Measurements from ENCODE around the gene CD79A. TPM values are rescaled to one million over a fixed set of nuclear protein-coding genes. Genes with fewer than 3 reads are reported as not detected.
"Not testable (repeated sequence)": the region's sequence is repeated elsewhere in the genome, so short reads cannot be mapped to it uniquely, and the experiment has no call there.

CD79A gene
- total RNA-seq, 1 donor from 2014 or later: 0.19 TPM

DNA sequence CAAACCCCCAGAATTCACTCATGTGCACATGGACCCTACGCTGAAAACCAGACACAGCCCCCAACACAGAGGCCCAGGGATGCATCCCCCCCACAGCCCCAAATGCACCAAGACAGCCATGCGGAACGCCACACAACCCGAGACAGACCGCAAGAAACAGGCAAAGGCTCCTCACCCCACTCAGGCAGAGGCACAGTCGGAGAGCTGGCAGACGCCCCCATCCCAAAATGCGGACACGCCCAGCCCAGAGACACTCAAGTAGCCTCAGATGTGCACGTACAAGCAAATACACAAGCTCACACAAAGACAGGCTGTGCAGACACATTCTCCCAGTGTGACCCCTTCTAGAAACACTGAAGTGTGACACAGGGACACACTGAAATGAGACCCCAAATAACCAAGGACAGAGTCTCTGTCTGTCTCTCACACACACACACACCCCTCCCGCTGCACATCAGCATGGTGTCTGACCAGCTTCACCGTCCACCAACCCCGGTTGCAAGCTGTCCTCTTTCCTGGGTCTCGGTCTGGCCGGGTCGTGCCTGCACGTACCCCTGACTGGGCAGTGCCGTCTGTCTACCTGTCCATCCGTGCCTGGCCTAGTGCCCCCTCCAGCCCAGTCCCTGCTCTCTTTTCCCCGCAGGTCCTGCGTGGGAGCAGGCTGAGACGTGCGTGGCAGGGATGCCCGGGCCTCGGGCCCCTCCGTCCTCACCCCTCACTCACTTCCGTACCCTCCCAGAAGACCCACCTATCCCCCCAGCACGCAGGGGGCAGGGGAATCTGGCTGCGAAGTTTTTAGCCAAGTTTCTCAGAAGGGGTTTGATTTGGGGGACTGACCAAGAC, 35.0 kb downstream of the CD79A start:
- ATAC-seq (no peak), DNase-seq (ENCODE audit: missing footprints) (no peak)

DNA sequence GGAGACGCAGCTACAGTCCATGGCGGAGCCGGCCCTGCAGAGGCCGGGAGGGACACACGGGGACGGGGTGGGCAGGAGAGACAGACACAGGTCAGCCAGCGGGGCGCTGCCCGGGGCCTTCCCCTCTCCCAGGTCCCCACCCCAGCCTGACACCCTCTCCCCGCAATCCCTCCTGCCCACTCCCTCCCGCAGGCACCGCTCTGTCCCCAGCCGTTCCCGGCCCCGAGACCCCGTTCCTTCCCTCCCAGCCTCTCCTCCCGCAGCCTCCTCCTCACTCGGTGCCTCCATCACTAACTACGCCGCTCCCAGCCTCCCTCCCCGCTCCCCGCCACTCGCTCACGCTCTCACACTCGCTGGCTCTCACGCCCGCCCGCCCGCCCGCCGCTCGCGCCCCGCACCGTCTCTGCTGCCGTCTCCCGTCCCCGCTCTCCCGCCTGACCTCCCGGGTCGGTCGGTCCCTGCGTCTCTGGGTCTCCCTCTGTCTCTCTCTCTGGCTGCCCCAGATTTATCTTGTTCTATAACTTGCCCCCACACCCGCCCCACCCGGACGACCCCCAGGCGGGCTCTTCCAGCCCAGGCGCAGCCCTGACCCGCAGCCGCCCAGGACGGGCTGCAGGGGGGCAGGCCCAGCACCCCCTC, 35.9 kb downstream of the CD79A start:
- DNase-seq (ENCODE audit: missing footprints) (no peak), ATAC-seq (no peak)
- intact Hi-C loops (cut with DNase I): no loop called here

More for the DNA sequence above, 35.0 kb downstream of the CD79A start:
- intact Hi-C loops (cut with DNase I): no loop called here

DNA sequence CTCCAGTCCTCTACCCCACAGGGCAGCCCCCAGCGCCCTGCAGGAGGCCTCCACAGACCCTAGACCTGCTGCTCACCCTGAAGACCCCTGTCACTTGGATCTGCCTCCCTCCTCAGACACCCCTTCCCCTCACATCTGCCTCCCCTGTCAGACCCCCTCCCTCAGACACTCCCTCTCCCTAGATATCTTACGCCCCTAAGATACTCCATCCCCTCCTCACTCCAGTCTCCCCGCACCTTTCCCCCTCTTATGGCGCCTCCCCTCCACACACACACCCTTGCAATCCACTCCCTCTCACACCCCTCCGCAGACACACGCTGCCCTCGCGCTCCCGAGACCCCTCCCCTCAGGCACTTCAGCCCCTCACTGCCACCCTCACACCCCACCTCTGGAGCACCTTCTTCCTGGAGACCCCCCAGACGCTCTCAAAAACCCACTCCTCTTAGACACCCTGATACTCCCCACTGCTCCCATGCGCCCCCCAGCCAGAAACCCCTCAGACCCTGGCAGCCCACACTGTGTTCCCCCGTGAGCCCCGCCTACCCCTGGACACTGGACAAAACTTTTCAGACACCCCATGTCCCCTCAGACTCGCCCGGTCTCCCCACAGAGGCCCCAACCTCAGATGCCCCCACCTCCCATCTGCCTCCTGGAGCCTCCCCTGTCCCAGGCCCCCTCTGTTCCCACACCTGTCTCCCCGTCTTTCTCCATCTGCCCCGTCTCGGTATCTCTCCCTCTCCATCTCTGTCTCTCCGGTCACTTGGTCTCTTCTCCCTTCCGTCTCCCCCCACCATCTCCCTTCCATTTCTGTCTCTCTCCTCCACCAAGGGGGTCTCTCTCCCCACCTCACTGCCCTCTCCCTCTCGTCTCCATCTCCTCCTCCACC, 36.7 kb downstream of the CD79A start:
- DNase-seq (ENCODE audit: missing footprints): no peak

DNA sequence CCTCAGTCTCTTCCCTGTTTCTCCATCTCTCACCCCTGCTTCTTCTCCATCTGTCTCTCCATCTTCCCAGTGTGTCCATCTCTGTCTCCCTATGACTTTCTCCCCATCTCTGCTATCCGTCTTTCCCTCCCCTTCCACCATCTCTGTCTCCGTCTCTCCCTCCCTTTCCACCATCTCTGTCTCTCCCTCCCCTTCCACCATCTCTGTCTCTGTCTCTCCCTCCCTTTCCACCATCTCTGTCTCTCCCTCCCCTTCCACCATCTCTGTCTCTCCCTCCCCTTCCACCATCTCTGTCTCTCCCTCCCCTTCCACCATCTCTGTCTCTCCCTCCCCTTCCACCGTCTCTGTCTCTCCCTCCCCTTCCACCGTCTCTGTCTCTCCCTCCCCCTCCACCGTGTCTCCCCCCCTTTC, 37.4 kb downstream of the CD79A start:
- intact Hi-C loops (cut with DNase I); ATAC-seq; DNase-seq (ENCODE audit: missing footprints): not testable (repeated sequence)

More for the DNA sequence above, 36.7 kb downstream of the CD79A start:
- no peak for ATAC-seq
- intact Hi-C loops (cut with DNase I): no loop called here

DNA sequence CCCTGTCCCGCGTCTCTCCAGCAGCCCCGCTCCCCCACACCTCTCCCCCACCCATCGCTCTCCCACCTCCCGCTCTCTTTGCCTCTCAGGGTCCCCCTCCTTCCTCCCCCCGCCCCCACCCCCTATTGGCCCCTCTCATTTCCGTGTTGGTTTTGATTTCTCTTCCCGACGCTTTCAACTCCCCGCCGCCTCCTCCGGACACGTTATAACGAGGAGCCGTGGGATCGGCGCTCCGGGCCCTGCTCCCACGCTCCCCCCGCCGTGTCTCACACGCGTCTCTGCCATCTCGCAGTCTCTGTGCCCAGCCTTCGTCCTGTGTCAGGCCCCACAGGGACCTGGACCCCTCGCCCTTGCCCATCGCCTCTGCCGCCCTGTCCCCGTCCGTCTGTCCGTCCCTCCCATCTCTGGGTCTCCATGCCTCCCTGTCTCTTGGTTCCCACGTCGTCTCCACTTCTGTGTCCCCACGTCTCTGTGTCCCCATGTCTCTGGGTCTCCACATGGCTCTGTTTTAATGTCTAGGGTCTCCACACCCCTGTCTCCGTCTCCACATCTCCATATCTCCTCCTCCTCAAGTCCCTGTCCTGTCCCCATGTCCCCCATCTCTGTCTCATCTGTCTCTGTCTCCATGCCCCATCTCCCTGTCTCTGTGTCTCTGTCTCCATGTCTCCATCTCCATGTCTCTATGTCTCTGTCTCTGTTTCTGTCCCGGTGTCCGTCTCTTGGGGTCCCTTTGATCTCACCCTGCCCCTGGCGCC, 38.1 kb downstream of the CD79A start:
- ATAC-seq (no peak), DNase-seq (ENCODE audit: missing footprints) (no peak)

DNA sequence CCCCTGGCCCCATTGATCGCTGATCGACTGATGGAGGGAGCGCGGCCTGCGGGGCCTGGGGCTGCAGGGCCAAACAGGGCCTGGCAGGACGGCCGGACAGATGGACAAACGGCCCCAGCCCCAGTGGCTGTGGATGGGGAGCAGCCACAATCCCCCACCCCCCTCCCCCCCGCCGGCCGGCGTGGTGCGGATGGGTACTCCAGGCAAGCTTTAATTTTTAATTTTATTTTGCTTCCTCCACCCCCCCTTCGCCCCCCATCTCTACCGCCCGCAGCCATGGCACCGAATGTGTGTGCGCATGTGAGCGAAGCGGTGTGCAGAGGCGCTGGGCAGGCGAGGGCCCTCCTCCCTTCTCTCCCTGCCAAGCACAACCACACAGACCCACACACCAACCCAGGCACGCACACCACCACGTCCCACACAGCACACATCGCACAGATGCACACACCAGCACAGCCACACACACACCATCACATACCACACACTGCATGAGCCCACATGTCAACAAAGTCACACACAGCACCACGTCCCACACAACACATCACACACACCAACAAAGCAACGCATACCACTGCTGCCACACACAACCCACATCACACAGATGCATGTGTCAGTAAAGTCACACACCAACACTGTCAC, 38.8 kb downstream of the CD79A start:
- intact Hi-C loops (cut with DNase I): no loop called here
- ATAC-seq (no peak), DNase-seq (ENCODE audit: missing footprints) (peak; percentile 65)

More for the DNA sequence above, 38.1 kb downstream of the CD79A start:
- intact Hi-C loops (cut with DNase I): no loop called here

DNA sequence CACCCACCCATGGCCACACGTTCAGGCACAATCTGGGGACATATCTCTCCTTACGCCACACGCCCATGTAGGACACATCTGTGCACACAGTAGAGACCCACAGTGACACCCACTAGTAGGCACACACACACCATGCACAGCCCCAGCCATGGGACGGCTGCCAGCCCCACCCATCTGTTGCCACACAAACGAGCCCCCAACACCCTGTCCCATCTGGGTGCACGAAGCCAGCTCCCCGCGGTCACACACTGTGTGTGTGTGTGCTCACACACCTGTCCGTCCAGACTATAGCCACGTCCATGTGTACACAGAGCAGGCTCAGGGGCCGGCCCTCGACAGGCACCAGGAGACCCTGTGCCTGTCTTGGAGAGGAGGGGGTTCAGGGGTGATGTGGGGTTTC, 40.6 kb downstream of the CD79A start:
- intact Hi-C loops (cut with DNase I): no loop called here
- DNase-seq (ENCODE audit: missing footprints): peak; percentile 53
- no peak for ATAC-seq

DNA sequence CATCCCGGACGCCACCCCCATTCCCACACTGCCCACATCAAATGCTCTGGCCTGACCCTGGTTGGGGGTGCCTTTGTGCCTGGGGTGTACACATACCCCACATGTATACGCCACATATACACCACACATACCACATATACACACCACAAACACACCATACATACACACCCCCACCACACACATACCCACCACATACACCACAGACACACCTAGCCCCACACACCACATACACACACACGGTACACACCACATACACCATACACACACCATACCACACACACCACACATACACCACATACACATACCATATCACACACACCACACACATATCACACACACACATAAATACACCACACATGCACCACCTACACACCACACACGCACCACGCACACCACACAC, 41.0 kb downstream of the CD79A start:
- intact Hi-C loops (cut with DNase I): no loop called here
- ATAC-seq (no peak), DNase-seq (ENCODE audit: missing footprints) (no peak)

DNA sequence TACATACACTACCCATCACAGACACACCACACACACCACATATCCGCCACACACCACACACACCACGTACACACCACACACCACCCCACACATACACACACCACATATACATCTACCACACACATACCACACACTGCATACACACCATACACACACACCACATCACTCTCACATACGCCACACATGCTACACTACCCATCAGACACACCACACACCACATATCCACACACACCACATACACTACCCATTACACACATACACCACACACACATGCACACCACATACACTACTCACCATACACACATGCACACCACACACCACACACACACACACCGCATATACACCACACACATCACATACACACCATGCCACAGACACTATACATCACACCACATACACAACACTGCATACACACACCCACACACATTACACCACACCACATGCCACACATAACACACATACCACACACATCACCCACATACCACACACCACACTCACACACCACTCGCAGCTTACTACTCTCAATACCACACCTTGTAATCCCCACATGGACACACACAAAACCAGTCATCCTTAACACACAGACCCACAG, 41.7 kb downstream of the CD79A start:
- intact Hi-C loops (cut with DNase I): no loop called here

DNA sequence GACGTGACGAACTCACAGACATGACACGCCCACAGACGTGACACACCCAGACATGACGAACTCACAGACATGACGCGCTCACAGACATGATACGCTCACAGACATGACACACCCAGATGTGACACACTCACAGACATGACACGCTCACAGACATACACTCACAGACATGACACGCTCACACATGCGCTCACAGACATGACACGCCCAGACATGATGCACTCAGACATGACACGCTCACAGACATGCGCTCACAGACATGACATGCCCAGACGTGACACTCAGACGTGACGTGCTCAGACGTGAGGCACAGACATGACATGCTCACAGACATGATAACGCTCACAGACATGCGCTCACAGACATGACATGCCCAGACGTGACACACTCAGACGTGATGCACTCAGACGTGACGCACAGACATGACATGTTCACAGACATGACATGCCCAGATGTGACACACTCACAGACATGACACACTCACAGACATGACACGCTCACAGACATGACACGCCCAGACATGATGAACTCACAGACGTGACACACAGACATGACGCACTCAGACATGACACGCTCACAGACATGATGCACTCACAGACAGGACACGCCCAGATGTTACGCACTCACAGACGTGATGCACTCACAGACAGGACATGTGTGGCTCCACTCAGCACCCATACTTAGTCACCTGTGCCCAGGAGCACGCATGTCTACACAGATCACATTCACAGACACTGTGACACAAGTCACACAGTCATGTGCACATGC, 43.1 kb downstream of the CD79A start:
- ATAC-seq: no peak
- intact Hi-C loops (cut with DNase I): no loop called here
- peak; percentile 46 for DNase-seq (ENCODE audit: missing footprints)

More for the DNA sequence above, 41.7 kb downstream of the CD79A start:
- ATAC-seq: no peak
- DNase-seq (ENCODE audit: missing footprints): no peak

DNA sequence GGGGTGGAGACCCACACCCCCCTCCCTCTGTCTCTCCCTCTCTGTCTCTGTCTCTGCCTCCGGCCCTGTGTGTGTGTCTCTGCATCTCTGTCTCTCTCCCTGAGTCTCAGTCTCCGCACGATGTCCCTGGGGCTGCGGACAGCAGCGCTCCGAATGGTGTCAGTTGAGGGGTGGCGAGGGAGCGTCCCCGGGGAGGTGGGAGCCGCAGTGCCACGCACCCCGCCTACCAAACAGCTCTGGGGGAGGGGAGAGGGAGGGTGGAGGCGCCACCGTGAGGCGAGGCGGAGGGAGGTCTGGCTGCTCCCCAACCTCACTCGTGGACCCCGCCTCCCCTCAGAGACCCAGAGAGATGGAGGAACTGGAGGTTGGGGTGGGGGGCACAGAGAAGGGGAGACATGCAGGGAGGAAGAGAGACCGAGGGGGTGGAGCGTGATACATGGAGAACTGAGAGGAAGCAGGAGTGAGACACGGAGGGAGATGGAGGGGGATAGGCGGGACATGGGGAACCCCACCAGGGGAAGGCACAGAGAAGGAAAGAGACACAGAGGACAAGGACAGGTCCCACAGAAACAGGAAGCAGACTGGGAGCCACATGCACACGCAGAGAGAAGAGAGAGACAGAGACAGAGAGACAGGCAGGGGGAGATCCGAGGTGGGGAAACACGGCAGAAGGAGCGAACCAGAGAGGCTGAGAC, 44.0 kb downstream of the CD79A start:
- no peak for ATAC-seq
- intact Hi-C loops (cut with DNase I): no loop called here
- peak; percentile 57 for DNase-seq (ENCODE audit: missing footprints)

DNA sequence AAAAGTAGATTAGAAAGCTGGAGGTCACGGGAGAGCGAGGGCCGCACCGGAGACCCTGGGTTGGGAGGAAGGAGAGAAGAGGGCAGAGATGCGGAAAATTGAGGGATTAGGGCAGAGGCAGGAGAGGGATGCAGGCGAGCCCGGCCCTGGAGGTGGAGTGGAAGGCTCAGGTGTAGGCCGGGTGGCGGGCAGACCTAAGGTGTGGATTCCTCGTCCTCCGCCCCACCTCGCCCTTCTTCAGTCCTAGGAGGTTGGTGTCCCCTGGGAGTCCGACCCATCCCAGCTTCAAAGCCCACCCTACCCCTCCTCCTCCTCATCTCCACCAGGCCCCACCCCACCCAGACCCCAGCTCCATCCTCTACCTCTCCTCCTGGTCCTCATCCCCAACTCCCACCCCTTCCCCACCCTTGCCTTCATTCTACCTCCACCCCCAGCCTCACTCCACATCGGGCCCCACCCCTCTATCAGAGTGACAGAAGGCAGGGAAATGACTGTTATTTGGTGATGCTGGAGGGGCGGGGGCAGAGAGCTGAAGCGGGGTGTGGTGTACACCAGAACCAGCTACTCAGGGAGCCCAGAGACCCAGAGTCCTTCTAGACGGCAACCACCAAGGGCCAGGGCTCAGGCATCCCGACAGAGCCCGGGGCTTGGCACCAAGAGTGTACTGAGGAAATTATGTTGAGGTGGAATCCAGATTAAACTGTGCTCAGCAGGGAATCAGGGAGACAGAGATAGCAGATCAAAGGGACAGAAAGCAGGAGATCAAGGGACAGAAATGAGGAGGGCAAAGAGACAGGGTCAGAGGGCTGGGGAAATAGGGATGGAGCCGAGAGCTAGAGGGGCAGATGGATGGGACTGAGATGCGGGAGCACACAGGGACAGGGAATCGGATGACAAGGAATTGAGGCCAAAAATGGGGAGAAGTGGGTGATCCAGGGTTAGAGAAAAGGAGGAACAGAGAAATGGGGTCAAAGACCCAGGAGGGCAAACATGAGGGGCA, 44.8 kb downstream of the CD79A start:
- DNase-seq (ENCODE audit: missing footprints) (peak; percentile 44), ATAC-seq (no peak)
- intact Hi-C loops (cut with DNase I): no loop called here

DNA sequence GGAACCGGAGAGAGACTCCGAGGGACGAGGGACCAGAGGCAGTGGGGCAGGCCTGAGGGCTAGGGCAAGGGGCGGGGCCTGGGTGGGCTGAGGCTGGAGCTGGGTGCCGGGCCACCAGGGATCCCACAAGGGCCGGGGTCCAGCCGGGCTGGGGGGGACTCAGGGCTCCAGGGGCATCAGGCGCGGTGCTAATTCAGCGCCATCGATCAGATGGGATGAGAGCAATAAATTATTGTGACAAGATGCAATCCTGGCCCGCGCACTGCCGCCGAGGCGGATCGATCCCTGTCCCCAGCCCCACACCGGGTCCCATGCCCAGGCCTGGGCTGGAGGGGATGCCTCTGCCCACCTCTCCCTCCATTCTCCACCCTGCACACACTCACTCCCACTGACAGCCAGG, 45.5 kb downstream of the CD79A start:
- ATAC-seq: no peak
- intact Hi-C loops (cut with DNase I): no loop called here
- DNase-seq (ENCODE audit: missing footprints): no peak

DNA sequence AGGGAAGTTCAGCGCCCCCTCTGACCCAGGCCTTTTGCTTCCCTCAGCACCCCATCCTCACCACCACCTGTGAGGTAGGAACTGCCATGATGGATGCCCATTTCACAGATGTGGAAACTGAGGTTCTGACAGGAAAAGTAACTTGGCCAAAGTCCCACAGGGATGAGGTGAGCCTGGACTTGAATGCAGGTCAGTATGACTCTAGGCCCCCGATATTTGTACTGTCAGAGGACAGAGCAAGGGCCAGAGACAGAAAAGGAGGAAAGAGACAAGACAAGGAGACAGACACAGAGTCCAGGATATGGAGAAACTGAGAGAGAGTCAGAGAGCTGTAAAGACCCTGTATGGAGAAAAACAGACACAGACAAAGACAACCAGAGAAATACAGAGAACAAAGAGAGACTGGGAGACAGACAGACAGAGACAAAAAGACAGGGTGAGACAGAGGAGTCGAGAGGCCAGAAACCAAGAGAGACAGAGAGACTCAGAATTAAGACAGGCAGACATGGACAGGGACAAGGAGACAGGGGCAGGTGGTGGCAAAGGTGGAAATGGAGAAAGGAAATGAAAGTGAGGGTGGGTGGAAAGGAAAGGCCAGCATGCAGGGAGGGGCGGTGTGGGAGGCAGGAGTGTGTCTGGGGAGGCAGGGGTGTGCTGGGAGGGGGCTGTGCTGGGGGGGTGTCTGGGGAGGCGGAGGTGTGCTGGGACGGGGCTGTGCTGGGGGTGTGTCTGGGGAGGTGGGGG, 46.1 kb downstream of the CD79A start:
- intact Hi-C loops (cut with DNase I): no loop called here
- ATAC-seq (no peak), DNase-seq (ENCODE audit: missing footprints) (no peak)

All from Right ventricle myocardium inferior (tissue), 1 donor.